IMR-90 (cell line): Measurements from ENCODE around the gene C13orf42. TPM values are rescaled to one million over a fixed set of nuclear protein-coding genes. Genes with fewer than 3 reads are reported as not detected.

Experiments
- ATAC-seq: fragments of 200-7000 bp; cut with Tn5 transposase; 2 replicates; pipeline ENCODE4 v1.9.1; 2020; ENCODE audit warnings: low read depth, mild to moderate bottlenecking, moderate library complexity
- BruUV-seq: library from RNA; stranded (reverse); fragments of 400-500 nt; replicated peaks from 2 replicates; lab custom pipeline; 2021; lab: Mats Ljungman, UMichigan
- CTCF ChIA-PET: fragments of 300-600 bp; formaldehyde crosslinking; extraction: SDS; loops from one replicate; lab custom pipeline; 2021; ENCODE audit warnings: antibody characterized with exemption; lab: Yijun Ruan, JAX
- POLR2A ChIA-PET: fragments of 300-600 bp; sonication (Branson Sonifier 250); formaldehyde crosslinking; loops from one replicate; lab custom pipeline; 2022; ENCODE audit warnings: antibody characterized with exemption; ENCODE audit not compliant: unreplicated experiment; lab: Charles Lee
- DNase-seq: peaks from one replicate; pipeline ENCODE4 v3.0.0; 2013
- H2AFZ ChIP-seq: replicated peaks from 2 replicates; pipeline ENCODE3; 2013; ENCODE audit warnings: low read length, mild to moderate bottlenecking; ENCODE audit not compliant: poor library complexity
- H2AK5ac ChIP-seq: 2 replicates; pipeline ENCODE4 v1.6.1; 2013; ENCODE audit warnings: low read depth, low read length, inconsistent platforms
- H2AK9ac ChIP-seq: replicated peaks from 2 replicates; pipeline ENCODE3; 2013; ENCODE audit warnings: mild to moderate bottlenecking, low read depth, low read length, moderate library complexity; ENCODE audit not compliant: poor library complexity
- H2BK120ac ChIP-seq: 2 replicates; pipeline ENCODE4 v1.6.1; 2013; ENCODE audit warnings: low read depth, low read length, inconsistent platforms
- H2BK15ac ChIP-seq: 3 replicates; pipeline ENCODE4 v1.6.1; 2013; ENCODE audit warnings: low read depth, low read length, inconsistent platforms
- H2BK20ac ChIP-seq: 2 replicates; pipeline ENCODE4 v1.6.1; 2013; ENCODE audit warnings: low read depth, mild to moderate bottlenecking, inconsistent platforms, low read length, moderate library complexity
- H2BK5ac ChIP-seq: 2 replicates; pipeline ENCODE4 v1.6.1; 2013; ENCODE audit warnings: mild to moderate bottlenecking, low read depth, low read length, inconsistent platforms; ENCODE audit not compliant: poor library complexity, severe bottlenecking
- H3K14ac ChIP-seq: replicated peaks from 2 replicates; pipeline ENCODE4 v1.6.1; 2013; ENCODE audit warnings: low read depth, low read length, inconsistent platforms
- H3K18ac ChIP-seq: 2 replicates; pipeline ENCODE4 v1.6.1; 2013; ENCODE audit warnings: low read depth, low read length, control low read depth
- H3K23ac ChIP-seq: 2 replicates; pipeline ENCODE4 v1.6.1; 2013; ENCODE audit warnings: low read depth, low read length, inconsistent platforms
- H3K27ac ChIP-seq: 2 replicates; pipeline ENCODE4 v1.5.1; 2013; ENCODE audit warnings: mild to moderate bottlenecking, control low read depth, low read length; ENCODE audit not compliant: insufficient read depth
- H3K27me3 ChIP-seq: 2 replicates; pipeline ENCODE4 v1.6.1; 2013; ENCODE audit warnings: low read length; ENCODE audit not compliant: control insufficient read depth, insufficient read depth
- H3K36me3 ChIP-seq: 2 replicates; pipeline ENCODE4 v1.6.1; 2013; ENCODE audit warnings: low read length, mixed read lengths; ENCODE audit not compliant: control insufficient read depth, insufficient read depth
- H3K4ac ChIP-seq: 2 replicates; pipeline ENCODE4 v1.6.1; 2013; ENCODE audit warnings: low read depth, low read length, inconsistent platforms
- H3K4me1 ChIP-seq: 2 replicates; pipeline ENCODE4 v1.6.1; 2013; ENCODE audit warnings: low read length, mixed read lengths; ENCODE audit not compliant: control insufficient read depth, insufficient read depth
- H3K4me2 ChIP-seq: 2 replicates; pipeline ENCODE4 v1.6.1; 2013; ENCODE audit warnings: low read depth, mild to moderate bottlenecking, control low read depth, low read length, moderate library complexity
- H3K4me3 ChIP-seq: 2 replicates; pipeline ENCODE4 v1.5.1; 2013; ENCODE audit warnings: low read depth, mild to moderate bottlenecking, control low read depth, low read length, moderate library complexity; ENCODE audit not compliant: insufficient read depth
- H3K56ac ChIP-seq: 2 replicates; pipeline ENCODE4 v1.6.1; 2013; ENCODE audit warnings: low read length, inconsistent platforms; ENCODE audit not compliant: insufficient read depth; ENCODE audit errors: extremely low read depth
- H3K79me1 ChIP-seq, 2 experiments: 2 replicates each; pipeline ENCODE4 v1.6.1; 2013; ENCODE audit warnings: low read length in 2 of 2, inconsistent platforms in 1 of 2, low read depth in 1 of 2
- H3K9ac ChIP-seq: 2 replicates; pipeline ENCODE4 v1.6.1; 2013; ENCODE audit warnings: low read depth, low read length, control low read depth
- H3K9me1 ChIP-seq: 2 replicates; pipeline ENCODE4 v1.6.1; 2013; ENCODE audit warnings: low read length, inconsistent platforms; ENCODE audit not compliant: insufficient read depth
- H3K9me3 ChIP-seq: 2 replicates; pipeline ENCODE4 v1.6.1; 2013; ENCODE audit warnings: low read length; ENCODE audit not compliant: control insufficient read depth, insufficient read depth
- H4K20me1 ChIP-seq: 2 replicates; pipeline ENCODE4 v1.6.1; 2013; ENCODE audit warnings: low read length, inconsistent platforms; ENCODE audit not compliant: insufficient read depth
- H4K5ac ChIP-seq: 2 replicates; pipeline ENCODE4 v1.6.1; 2013; ENCODE audit warnings: mild to moderate bottlenecking, low read depth, low read length, control low read depth
- H4K8ac ChIP-seq, 2 experiments: 2 replicates each; pipeline ENCODE4 v1.6.1; 2013; ENCODE audit warnings: low read depth in 2 of 2, low read length in 2 of 2, control low read depth in 1 of 2, inconsistent platforms in 1 of 2
- H4K91ac ChIP-seq: 2 replicates; pipeline ENCODE4 v1.6.1; 2013; ENCODE audit warnings: low read depth, low read length, inconsistent platforms; ENCODE audit not compliant: insufficient read depth
- BHLHE40 ChIP-seq: fragments of 150-350 bp; IDR thresholded peaks from 2 replicates; pipeline ENCODE4 v1.6.1; 2016; ENCODE audit warnings: mild to moderate bottlenecking, low read depth, low read length
- CEBPB ChIP-seq: IDR thresholded peaks from 2 replicates; pipeline ENCODE4 v1.6.1; 2012; ENCODE audit warnings: low read depth, low read length, improper control_type of control experiment
- CHD1 ChIP-seq: IDR thresholded peaks from 2 replicates; pipeline ENCODE4 v1.6.1; 2012; ENCODE audit warnings: low read depth, low read length, improper control_type of control experiment
- FOS ChIP-seq: fragments of 150-350 bp; IDR thresholded peaks from 2 replicates; pipeline ENCODE4 v1.6.1; 2016; ENCODE audit warnings: low read depth, low read length
- MAFK ChIP-seq: IDR thresholded peaks from 2 replicates; pipeline ENCODE4 v1.6.1; 2012; ENCODE audit warnings: low read depth, low read length, improper control_type of control experiment
- MAZ ChIP-seq: IDR thresholded peaks from 2 replicates; pipeline ENCODE4 v1.6.1; 2012; ENCODE audit warnings: low read depth, mild to moderate bottlenecking, low read length, improper control_type of control experiment, moderate library complexity, borderline replicate concordance
- MXI1 ChIP-seq: IDR thresholded peaks from 2 replicates; pipeline ENCODE4 v1.6.1; 2012; ENCODE audit warnings: low read depth, mild to moderate bottlenecking, low read length, moderate library complexity, borderline replicate concordance
- NFE2L2 ChIP-seq: fragments of 150-350 bp; IDR thresholded peaks from 2 replicates; pipeline ENCODE4 v1.6.1; 2016; ENCODE audit warnings: low read depth, mild to moderate bottlenecking, low read length
- POLR2A ChIP-seq: IDR thresholded peaks from 2 replicates; pipeline ENCODE4 v1.6.1; 2012; ENCODE audit warnings: mild to moderate bottlenecking, low read depth, low read length
- RAD21 ChIP-seq: IDR thresholded peaks from 2 replicates; pipeline ENCODE4 v1.6.1; 2012; ENCODE audit warnings: low read length, improper control_type of control experiment
- RCOR1 ChIP-seq: IDR thresholded peaks from 2 replicates; pipeline ENCODE4 v1.6.1; 2012; ENCODE audit warnings: mild to moderate bottlenecking, low read length, improper control_type of control experiment; ENCODE audit not compliant: insufficient replicate concordance
- RFX5 ChIP-seq: IDR thresholded peaks from 2 replicates; pipeline ENCODE4 v1.8.0; 2012; ENCODE audit warnings: low read depth, mild to moderate bottlenecking, low read length, moderate library complexity
- SMC3 ChIP-seq: fragments of 150-350 bp; IDR thresholded peaks from 2 replicates; pipeline ENCODE4 v1.6.1; 2016; ENCODE audit warnings: low read depth, mild to moderate bottlenecking, antibody characterized with exemption, low read length, moderate library complexity
- dilution Hi-C: fragments of 300-500 bp; cut with HindIII; formaldehyde crosslinking; loops from one replicate; pipeline ENCODE4 v1.14.3; 2018; ENCODE audit warnings: low sequenced_read_pairs; ENCODE audit not compliant: unreplicated experiment
- in situ Hi-C: fragments of 300-500 bp; cut with MboI; formaldehyde crosslinking; loops from 3 replicates; pipeline ENCODE4 v1.14.3; 2019; ENCODE audit warnings: low sequenced_read_pairs, inconsistent platforms, mixed read lengths
- intact Hi-C: fragments of 100-400 bp; cut with micrococcal nuclease; formaldehyde crosslinking; loops from 2 replicates; pipeline ENCODE4 v1.10.0; 2022
- polyA plus RNA-seq, 3 experiments: library from polyadenylated mRNA; depleted of rRNA; stranded (reverse); fragments of >200 nt; gene quantifications; 2 replicates each; pipeline ENCODE4 v1.2.3, GENCODE V29; 2012; ENCODE audit warnings: low replicate concordance in 1 of 3
- total RNA-seq: library from RNA; depleted of rRNA; stranded (reverse); fragments of >200 nt; gene quantifications from 2 replicates; pipeline ENCODE4 v1.2.3, GENCODE V29; 2012
- TF ChIP-seq, protein P1 (sequence below): fragments of 150-350 bp; IDR thresholded peaks from 2 replicates; pipeline ENCODE4 v1.6.1; 2016; ENCODE audit warnings: low read depth, mild to moderate bottlenecking, low read length, moderate library complexity, borderline replicate concordance
- TF ChIP-seq, protein P2 (sequence below): conservative IDR thresholded peaks from 2 replicates; pipeline ENCODE4 v1.5.1; 2012; ENCODE audit warnings: mild to moderate bottlenecking, low read depth, low read length, improper control_type of control experiment
- TF ChIP-seq, protein P3 (sequence below): fragments of 150-350 bp; IDR thresholded peaks from 2 replicates; pipeline ENCODE4 v1.6.1; 2017; ENCODE audit warnings: mild to moderate bottlenecking, antibody characterized with exemption, low read length, low read depth

The C13orf42 gene
- total and polyA plus RNA-seq, 2 of the 4 experiments (the other 2 are of a cell fraction) = not detected

DNA sequence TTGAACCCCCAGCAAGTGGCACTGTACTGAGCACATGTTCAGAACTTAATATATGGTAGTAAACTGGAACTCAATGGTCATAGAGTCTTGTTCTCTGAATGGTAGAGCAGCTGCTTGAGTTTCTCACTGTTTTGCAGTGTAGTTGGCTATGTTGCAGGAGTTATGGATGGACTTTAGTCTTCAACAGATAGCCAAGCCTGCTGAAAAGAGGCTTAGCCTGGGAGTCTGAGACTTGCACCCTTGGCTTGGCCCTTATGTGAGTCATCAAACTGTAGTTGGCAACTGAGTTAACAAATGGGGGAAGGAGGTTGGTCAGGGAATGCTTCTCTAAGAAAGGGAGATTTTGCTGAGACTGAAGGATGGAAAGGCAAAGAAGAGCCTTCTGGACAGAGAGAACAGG is 62.5 kb downstream of the C13orf42 start:
- POLR2A ChIA-PET = no interaction called here
- no peak for TF ChIP-seq CHD1
- no peak for TF ChIP-seq MAFK
- TF ChIP-seq, protein P1, sequence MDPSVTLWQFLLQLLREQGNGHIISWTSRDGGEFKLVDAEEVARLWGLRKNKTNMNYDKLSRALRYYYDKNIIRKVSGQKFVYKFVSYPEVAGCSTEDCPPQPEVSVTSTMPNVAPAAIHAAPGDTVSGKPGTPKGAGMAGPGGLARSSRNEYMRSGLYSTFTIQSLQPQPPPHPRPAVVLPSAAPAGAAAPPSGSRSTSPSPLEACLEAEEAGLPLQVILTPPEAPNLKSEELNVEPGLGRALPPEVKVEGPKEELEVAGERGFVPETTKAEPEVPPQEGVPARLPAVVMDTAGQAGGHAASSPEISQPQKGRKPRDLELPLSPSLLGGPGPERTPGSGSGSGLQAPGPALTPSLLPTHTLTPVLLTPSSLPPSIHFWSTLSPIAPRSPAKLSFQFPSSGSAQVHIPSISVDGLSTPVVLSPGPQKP = no peak
- TF ChIP-seq, protein P2, sequence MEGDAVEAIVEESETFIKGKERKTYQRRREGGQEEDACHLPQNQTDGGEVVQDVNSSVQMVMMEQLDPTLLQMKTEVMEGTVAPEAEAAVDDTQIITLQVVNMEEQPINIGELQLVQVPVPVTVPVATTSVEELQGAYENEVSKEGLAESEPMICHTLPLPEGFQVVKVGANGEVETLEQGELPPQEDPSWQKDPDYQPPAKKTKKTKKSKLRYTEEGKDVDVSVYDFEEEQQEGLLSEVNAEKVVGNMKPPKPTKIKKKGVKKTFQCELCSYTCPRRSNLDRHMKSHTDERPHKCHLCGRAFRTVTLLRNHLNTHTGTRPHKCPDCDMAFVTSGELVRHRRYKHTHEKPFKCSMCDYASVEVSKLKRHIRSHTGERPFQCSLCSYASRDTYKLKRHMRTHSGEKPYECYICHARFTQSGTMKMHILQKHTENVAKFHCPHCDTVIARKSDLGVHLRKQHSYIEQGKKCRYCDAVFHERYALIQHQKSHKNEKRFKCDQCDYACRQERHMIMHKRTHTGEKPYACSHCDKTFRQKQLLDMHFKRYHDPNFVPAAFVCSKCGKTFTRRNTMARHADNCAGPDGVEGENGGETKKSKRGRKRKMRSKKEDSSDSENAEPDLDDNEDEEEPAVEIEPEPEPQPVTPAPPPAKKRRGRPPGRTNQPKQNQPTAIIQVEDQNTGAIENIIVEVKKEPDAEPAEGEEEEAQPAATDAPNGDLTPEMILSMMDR = no peak
- no peak for TF ChIP-seq MXI1
- TF ChIP-seq, protein P3, sequence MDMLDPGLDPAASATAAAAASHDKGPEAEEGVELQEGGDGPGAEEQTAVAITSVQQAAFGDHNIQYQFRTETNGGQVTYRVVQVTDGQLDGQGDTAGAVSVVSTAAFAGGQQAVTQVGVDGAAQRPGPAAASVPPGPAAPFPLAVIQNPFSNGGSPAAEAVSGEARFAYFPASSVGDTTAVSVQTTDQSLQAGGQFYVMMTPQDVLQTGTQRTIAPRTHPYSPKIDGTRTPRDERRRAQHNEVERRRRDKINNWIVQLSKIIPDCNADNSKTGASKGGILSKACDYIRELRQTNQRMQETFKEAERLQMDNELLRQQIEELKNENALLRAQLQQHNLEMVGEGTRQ = no peak
- TF ChIP-seq RFX5 = no peak
- no peak for TF ChIP-seq BHLHE40
- no peak for TF ChIP-seq SMC3
- no peak for TF ChIP-seq FOS
- TF ChIP-seq NFE2L2 = no peak
- TF ChIP-seq MAZ = no peak
- no peak for TF ChIP-seq RAD21
- no peak for TF ChIP-seq CEBPB
- no peak for TF ChIP-seq POLR2A
- no peak for TF ChIP-seq RCOR1
- ATAC-seq = no peak
- intact Hi-C loops = no loop called here
- no peaks in the 10 kb centered on the region; the same call in 1 of the 2 replicates for H3K9me3 ChIP-seq
- H3K4me1 ChIP-seq = peaks cover 5% of the 10 kb centered on the region; the same call in 1 of the 2 replicates
- no peaks in the 10 kb centered on the region for H3K36me3 ChIP-seq
- no peak overlapping the region for H3K23ac ChIP-seq
- H3K18ac ChIP-seq = no peak overlapping the region
- H2BK20ac ChIP-seq = no peak overlapping the region
- H4K91ac ChIP-seq = no peak overlapping the region
- H2BK15ac ChIP-seq = no peak overlapping the region
- no peaks in the 10 kb centered on the region for H4K20me1 ChIP-seq
- H2AK5ac ChIP-seq = no peak overlapping the region
- no peak overlapping the region for H2BK5ac ChIP-seq
- no peak overlapping the region for H4K8ac ChIP-seq
- H2AK9ac ChIP-seq = no peak overlapping the region
- H2BK120ac ChIP-seq = no peak overlapping the region
- no peaks in the 10 kb centered on the region for H3K9me1 ChIP-seq
- H3K4ac ChIP-seq = no peak overlapping the region
- no peak overlapping the region for H3K56ac ChIP-seq
- no peak overlapping the region for H2AFZ ChIP-seq
- dilution Hi-C loops = no loop called here
- H3K4me3 ChIP-seq = no peak overlapping the region
- H4K5ac ChIP-seq = no peak overlapping the region
- H3K4me2 ChIP-seq = no peak overlapping the region
- H3K9ac ChIP-seq = no peak overlapping the region
- H3K27ac ChIP-seq = no peak overlapping the region
- no peak for DNase-seq
- CTCF ChIA-PET = interaction anchor here (1.6 kb wide), 1 partner anchor 137 kb away, joined by 3 read pairs; no protein-coding TSS in a partner anchor
- BruUV-seq = no TSS peak
- in situ Hi-C loops = no loop called here
- no peak overlapping the region for H3K14ac ChIP-seq
- H3K79me1 ChIP-seq = no peaks in the 10 kb centered on the region
- H3K27me3 ChIP-seq = peaks cover 54% of the 10 kb centered on the region
